NCI-H2171 treated with DMSO at 0.1 percent for 48 hours (cell line): Measurements from ENCODE around the gene C17orf107.
A peak's percentile ranks its signal among the peaks of the same experiment; 100 is the strongest.

ENCODE experiments used
- DNase-seq: peaks from one replicate; lab custom pipeline; 2025; lab: John Stamatoyannopoulos, UW

Gene C17orf107

DNA sequence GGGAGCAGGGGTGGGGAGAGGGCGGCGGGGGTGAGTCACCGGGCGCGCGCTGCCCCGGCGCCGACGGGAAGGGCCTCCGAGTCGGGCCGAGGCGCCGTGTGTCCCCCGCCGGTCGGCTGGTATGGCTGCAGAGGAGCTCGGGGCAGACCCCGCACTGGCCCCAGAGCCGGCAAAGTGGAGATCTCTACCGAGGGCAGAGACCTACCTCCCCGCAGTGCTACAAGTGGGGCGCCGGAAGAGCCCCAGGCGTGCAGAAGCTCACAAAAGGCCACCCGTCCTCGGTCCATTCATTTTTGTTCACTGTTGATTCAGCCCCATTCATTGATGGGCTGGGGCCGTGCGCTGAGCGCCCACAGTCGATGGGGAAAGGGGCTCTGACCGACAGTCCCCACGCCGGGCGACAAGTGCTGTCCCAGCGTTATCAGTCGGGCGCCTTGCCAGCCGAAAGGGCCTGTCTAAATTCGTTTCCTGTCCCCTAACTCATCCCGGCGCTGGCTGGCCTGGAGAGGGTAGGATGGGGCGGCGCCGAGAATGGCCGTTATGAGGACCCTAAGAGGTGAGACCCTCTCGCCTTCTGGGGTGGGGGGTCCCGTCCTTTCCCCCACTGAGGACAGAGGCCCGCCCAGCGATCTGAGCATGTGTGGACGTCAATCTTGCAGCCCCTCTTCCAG is 50.9 kb downstream of the C17orf107 start:
- DNase-seq, result peak; percentile 30

DNA sequence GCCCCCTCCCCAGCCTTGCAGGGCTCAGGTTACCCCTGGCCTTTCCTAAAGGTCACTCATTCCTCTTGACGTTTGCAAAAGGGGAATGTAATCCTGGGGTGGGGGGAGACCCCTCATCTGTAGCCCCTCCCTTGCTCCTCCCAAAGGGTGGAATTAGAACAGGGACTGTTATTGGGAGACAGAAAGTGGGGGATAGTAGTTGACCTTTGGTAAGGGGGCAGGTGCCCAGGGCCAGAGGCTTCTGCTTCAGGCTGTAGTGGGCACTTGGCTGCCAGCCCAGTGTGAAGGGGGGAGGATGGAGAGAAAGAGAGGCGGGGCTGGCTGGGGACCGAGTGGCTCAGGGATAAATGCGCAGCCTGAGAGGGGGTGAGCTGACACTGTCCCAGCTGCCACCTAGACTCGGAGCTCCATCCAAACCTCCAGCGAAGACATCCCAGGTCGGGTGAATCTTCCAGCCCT is 51.4 kb downstream of the C17orf107 start, which contains the start of gene ENO3:
TSS of gene ENO3 (plus strand) at position 374 of the 459 bp plus-strand sequence. CDS start 711 bp downstream, outside the sequence.
- peak; percentile 27 for DNase-seq

DNA sequence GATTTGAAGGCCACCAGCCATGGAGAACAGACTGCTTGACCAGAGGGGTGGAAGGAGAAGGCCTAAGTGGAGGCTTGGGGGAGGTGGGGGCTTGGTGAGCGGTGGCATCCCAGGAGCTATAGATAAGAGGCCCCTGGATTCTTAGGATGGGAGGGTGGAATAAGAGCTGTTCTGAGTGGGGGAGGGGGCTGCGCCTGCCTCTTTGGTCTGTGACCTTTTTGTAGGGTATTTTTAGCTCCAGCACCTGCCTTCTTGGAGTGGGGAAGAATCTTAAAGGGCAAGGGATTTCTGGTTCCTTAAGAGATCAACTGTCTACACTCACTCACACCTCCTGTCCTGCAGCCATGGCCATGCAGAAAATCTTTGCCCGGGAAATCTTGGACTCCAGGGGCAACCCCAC is 52.1 kb downstream of the C17orf107 start:
- no peak for DNase-seq
